ENCODE measurements around the gene NUDT4. TPM values are rescaled to one million over a fixed set of nuclear protein-coding genes. Genes with fewer than 3 reads are reported as not detected.

NUDT4 gene
- 79.6 TPM for polyA plus RNA-seq (ENCODE audit: insufficient read length)

DNA sequence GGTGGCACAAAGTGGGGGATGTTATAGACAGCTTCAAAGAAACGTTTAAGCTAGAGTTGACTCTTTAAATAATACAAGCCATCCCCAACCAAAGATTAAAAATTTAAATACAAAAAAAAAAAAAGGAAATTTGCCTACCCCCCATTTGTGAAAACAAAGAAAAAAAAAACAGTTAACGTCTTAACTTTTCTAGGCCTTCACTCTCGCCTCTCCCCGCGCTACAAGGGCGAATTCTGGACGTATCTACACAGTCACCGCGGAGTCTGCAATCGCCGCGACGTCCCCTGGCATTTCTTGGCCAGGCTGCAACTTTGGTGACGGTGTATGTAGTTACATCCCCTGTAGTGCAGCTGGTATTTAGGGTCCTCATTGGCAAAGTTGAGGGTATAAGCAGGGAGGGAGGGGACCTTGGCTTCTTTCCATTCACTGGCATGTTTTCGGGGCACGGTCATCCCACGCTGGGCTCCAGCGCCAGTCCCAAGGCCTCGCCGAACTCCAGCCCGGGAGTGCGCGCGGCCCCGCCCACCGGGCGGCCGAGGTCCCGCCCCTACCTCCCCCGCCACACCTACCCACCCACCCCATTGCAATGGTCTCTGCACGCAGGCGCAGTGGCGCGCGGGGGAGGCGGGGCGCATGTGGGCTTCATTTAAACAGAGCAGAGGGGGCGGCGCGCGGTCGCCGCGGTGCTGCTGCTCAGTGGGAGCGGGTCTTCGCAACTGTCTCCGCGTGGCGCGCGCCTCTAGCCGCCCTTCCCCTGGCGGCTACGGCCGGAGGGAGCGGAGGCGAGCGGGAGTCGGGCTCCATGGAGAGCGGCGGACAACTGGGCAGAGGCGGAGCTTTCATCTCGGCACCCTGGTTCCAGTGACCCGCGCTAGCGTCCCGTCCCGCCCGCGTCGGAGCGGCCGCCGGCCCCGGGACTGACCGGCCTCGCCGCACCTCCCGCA is at the start of gene NUDT4:
Gene NUDT4 (plus strand): TSS at position 674 of the 944 bp plus-strand sequence. CDS start 398 bp downstream, outside the sequence.
- peak; percentile 98 for DNase-seq

DNA sequence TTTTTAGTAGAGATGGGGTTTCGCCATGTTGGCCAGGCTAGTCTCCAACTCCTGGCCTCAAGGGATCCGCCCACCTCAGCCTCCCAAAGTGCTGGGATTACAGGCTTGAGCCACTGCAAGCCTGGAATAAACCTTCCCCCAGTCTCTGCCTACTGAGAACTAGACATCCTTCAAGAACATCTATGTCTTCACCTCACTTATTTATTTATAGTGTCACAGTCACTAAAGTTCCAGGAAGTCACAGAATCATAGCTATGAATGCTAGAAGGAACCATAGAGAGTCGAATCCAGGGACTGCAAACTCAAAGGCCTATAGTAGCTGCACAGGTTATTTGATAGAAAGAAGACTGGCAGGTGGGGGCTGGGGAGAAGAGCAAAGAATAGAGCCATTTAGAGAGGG is 44.7 kb upstream of the NUDT4 start:
- no peak for DNase-seq

GRCh38 chr12:93333828-93334227 is 43.9 kb upstream of the NUDT4 start:
- DNase-seq: no peak

DNA sequence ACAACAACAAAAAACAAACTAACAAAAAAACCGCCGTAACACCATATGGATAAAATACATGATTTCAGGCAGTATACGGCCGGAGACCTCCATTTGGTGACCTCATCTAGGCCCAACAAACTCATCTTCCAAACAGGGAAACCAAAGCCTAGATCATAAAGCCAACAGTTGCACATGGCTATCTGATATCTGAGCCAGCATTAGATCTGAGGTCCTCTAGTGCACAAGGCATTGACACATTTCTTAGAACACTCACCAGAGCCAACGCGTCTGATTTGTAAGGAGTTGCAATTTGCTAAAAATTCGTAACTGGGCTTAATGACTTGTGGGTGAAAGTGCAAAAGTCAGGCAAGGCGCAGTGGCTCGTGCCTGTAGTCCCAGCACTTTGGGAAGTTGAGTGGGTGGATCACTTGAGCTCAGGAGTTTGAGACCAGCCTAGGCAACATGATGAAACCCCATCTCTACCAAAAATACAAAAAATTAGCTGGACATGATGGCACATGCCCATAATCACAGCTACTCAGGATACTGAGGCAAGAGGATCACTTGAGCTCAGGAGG is 42.0 kb upstream of the NUDT4 start:
- DNase-seq: no peak

DNA sequence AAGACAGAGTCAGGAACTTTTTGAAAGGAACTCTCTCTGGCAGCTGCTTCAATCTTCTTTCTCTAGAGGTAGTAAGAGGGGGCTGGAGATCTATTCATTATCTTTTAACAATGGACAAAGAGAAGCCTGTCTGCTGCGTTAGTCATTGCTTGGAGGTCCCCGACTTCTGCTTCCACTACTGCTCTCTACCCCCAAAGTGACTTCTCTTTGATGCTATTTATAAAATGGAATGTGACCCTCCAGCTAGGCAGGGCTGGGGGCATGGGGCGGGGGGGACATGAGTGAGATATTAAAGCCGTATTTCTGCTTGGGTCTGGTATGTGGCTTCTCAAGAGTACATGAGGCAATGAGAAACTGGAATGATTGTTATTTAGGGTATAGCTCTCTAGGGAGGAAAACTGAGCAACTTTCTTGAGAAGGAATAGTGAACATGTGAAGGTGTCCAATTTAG is 41.4 kb upstream of the NUDT4 start:
- DNase-seq: no peak

DNA sequence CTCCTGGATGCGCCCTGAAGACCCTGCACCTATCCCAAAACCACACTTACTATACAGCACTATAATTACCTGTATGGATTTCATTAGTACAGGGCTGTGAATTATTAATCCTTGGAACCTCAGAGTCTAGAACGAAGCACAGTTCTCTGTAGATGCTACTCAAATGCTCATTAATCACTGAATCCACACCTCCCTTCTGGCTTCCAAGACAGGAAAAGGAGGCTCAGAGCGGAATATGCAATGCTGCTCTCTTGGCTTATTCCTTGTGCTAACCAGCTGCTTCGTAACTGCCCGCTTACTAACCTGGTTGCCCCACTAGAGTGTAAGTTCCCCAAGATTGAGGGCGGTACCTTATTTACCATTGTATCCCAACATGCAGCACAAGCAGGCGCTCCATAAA is 39.1 kb upstream of the NUDT4 start:
- no peak for DNase-seq

GRCh38 chr12:93339695-93340094 is 38.0 kb upstream of the NUDT4 start:
- DNase-seq: no peak

DNA sequence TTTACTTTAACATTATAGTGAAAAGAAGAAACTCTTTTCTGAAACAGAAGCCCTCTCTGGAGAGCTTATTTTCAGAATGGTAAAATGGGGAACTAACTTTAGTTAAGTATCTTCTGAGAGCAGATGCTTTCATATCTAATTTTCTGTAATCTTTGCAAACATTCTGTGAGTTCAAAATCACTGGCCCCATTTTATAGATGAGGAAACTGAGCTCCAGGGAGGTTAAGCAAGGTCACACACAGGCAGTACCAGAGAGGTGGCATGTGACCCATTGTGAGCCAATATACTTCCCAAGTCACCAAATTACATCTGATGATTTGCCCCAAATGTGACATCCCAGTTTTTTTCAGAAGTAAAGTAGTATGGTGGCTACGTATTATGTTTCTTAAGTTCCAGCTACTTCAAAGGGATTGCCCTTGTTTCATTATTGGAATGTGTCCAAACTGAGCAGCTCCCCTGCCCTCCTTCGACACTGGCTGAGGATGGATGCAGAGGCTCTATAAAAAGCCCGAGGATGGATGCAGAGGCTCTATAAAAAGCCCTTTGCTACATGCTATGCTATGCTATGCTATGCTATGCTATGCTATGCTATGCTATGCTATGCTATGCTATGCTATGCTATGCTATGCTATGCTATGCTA is 36.2 kb upstream of the NUDT4 start:
- no peak for DNase-seq

DNA sequence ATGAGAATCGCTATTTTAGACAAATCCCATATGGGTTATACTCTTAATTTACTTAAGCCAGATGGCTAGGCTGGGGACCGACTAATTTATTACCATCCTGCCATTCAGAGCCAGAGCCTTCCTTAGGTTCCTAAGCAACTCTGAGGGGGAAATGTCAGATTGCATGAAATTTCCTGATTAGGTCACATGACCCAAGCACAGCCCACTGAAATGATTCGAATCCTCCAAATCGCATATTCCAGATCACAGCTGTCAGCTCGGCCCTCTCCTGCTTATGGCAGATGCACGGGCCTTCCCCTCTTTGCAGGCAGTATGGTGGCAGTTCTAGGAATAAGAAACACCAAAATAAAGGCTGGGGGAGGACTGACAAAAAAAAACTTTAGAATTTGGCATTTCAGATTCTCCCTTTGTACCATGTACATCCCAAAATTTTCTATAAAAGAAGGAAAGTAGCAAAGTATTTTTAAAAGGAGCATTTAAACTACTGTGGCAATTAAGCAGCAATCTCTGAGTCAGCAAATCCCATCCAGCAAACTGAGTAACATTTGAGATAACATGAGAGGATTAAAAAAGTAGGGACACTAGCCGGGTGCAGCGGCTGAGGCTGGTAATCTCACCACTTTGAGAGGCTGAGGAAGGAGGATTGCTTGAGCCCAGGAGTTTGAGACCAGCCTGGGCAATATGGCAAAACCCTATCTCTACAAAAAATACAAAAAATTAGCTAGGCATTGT is 30.5 kb upstream of the NUDT4 start:
- no peak for DNase-seq

- DNase-seq: no peak
These were observed 28.9 kb upstream of the NUDT4 start for GRCh38 chr12:93348575-93349435.

GRCh38 chr12:93351726-93352125 is 26.0 kb upstream of the NUDT4 start:
- no peak for DNase-seq

GRCh38 chr12:93352321-93352720 is 25.4 kb upstream of the NUDT4 start:
- no peak for DNase-seq

DNA sequence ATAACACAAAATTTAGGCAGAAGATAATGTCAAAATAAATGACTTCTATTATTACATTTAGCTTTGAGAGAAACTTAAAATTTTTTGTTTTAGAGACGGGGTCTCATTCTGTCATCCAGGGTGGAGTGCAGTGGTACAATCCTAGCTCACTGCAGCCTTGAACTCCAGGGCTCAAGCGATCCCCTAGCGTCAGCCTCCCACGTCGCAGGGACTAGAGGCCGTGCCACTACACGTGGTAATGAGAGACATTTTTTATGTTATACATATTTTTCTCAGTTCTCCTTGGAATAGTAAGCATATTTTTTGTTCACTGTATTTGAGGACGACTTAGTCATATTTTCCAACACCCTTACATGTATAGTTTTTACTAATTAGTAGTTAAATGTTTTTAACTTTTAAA is 21.5 kb upstream of the NUDT4 start:
- DNase-seq: no peak

DNA sequence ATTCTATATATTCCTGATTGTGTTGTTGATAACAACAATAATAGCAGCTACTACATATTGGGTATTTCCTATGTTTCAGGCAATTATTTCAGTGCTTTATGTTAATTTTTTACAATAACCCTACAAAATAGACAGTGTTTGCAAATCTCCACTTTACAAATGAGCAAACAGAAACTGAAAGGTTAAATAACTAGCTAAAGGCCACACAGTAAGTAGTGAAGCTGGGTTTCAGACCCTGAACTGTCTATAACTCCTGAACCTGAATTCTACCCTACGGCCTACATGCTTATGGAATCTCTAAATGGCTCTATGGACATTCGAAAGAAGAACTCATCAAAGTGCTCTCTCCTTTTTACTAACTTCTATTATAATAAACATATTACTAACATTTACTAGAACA is 19.7 kb upstream of the NUDT4 start:
- DNase-seq: no peak

DNA sequence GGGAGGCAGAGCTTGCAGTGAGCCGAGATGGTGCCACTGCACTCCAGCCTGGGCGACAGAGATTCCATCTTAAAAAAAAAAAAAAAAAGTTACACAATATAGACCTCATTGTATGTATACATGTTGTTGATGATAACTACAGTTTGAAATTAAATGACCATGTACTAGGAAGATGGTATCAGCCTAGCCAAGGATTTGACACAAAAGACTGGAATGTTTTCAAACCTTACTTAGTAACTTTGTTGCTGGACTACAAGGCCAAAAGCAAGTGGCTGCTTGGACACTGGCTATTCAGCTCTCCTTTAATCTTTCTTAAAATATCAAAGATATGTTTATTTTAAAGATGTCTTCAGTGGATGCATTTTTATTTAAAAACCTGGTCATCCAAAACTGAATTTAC is 18.9 kb upstream of the NUDT4 start:
- DNase-seq: no peak

DNA sequence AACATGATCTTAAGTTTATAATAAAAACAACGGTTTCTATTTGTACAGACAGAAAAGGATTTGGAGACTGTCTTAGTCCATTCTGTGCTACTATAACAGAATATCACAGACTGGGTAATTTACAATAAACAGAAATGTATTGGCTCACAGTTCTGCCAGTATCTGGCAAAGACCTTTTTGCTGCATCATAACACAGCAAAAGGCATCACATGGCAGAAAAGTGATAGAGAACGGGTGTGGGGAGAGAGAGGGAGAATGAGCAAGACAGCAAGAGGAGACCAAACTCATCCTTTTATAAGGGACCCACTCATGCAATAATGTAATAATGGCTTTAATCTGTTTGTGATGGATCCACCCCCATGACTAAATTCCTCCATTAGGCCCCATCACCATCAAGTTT is 17.0 kb upstream of the NUDT4 start:
- no peak for DNase-seq

DNA sequence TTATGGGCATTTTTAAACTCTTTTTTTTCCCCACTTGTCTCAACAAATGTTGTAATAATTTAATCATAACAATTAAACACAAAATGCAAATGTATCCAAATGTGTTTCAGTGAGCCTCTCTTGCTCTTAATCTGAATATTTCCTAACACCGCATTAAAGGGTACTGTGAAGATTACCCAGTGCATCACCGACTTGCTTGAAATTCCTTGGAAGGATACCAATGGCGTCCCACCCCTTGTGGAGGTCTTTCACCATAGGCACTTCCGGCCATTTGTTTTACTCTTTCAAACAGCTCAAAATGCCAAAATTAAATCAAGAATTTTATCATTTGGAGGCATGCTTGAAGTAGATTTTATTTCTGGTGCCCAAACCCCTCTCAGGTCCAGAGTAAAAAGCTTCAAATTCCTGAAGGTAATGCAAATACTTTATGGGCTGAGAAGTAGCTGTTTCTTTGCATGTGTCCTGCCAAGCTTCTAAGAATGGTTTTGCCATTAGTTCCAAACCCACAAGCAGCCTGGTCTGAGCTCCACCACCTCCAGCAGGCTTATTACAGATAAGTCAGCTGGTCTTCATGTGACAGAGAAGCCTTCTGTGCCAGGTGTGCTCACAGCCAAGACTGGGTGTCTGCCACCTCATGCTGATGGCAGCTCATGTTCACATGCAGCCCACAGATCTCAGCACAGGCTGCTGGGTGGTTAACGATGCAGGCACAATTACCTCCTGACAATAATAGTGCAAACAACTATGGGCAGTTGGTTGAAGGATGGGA is 16.4 kb upstream of the NUDT4 start:
- no peak for DNase-seq

- no peak for DNase-seq
These were observed 13.9 kb upstream of the NUDT4 start for GRCh38 chr12:93363841-93364297.

- no peak for DNase-seq
These were observed 11.9 kb upstream of the NUDT4 start for GRCh38 chr12:93365616-93366405.

DNA sequence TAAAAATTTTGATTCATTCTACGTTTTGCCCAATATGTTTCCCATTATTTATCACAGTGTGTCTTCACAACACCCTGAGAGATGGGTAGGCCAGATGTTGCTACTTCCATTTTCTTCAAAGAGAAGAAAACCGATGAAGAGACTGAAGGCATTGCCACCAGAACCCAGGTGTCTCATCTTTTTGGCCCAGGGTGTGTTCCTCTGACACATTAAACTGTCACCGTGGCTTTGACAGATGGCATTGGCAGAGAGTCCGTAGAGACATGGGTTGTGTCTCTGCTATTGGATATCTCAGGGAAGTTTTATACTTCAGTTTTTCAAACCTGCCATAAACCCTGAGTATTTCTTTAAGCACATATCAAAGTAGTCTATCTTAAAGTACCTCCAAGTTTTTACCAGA is 11.3 kb upstream of the NUDT4 start:
- DNase-seq: no peak
